Right lobe of liver (tissue), 6 donors: ENCODE results near the gene ENOX2. TPM values are rescaled to one million over a fixed set of nuclear protein-coding genes. Genes with fewer than 3 reads are reported as not detected.

Experiments
- ATAC-seq, 4 donors: fragments of 200-7000 bp; cut with Tn5 transposase; one replicate each; pipeline ENCODE4 v1.9.1; 2020; ENCODE audit warnings: mild to moderate bottlenecking in 4 of 4, moderate library complexity in 4 of 4
- DNase-seq, 3 donors: peaks; one replicate each; pipeline ENCODE4 v3.0.0-alpha.2; 2020
- H3K27ac ChIP-seq, 3 donors: fragments of 200-600 bp; one replicate each; pipeline ENCODE4 v1.8.0; 2022
- H3K27me3 ChIP-seq, 2 donors: fragments of 200-600 bp; one replicate each; pipeline ENCODE4 v1.8.0; 2022
- H3K36me3 ChIP-seq, 4 donors: fragments of 200-600 bp; sonication (generic) in 1 of 4; one replicate each; pipeline versions ENCODE4 v1.5.1 to v1.8.0; 2017 to 2022; ENCODE audit warnings: control low read depth in 1 of 4
- H3K4me1 ChIP-seq, 4 donors: fragments of 200-600 bp; sonication (generic) in 1 of 4; one replicate each; pipeline versions ENCODE4 v1.5.1 to v1.8.0; 2017 to 2022; ENCODE audit warnings: control low read depth in 1 of 4
- H3K4me3 ChIP-seq, 3 donors: fragments of 200-600 bp; one replicate each; pipeline ENCODE4 v1.8.0; 2022
- H3K9me3 ChIP-seq, 4 donors: fragments of 200-600 bp; sonication (generic) in 1 of 4; one replicate each; pipeline versions ENCODE4 v1.5.1 to v1.8.0; 2017 to 2022; ENCODE audit warnings: control low read depth in 1 of 4
- CTCF ChIP-seq, 4 donors: fragments of 200-600 bp in 3 of 4; fragments of 450-650 bp in 1 of 4; IDR thresholded peaks; one replicate each; pipeline versions ENCODE4 v1.5.1 to v1.8.0; 2016 to 2022; ENCODE audit warnings: antibody characterized with exemption in 4 of 4, mild to moderate bottlenecking in 2 of 4
- POLR2A ChIP-seq: fragments of 450-650 bp; IDR thresholded peaks from one replicate; pipeline ENCODE4 v1.6.1; 2017; ENCODE audit warnings: antibody characterized with exemption, mild to moderate bottlenecking
- WGBS: methylation state at CpG from one replicate; pipeline ENCODE4 v1.1.6; 2018; ENCODE audit warnings: low coverage, low lambda C conversion rate; ENCODE audit not compliant: insufficient coverage; ENCODE audit errors: missing lambda C conversion rate; 5-methylcytosine and 5-hydroxymethylcytosine counted together
- intact Hi-C, 2 donors: fragments of 100-400 bp; cut with DNase I; formaldehyde crosslinking; loops; one replicate each; pipeline versions ENCODE4 v1.11.2 to v1.14.1; 2022
- total RNA-seq, 6 experiments: library from RNA; depleted of rRNA in 2 of 6; stranded (reverse); fragments of >200 nt in 2 of 6; fragmentation: NEBNext Ultra II Directional in 3 of 6; extraction: Animal tissue kit (Norgen Biotek cat#: 25700) in 3 of 6; gene quantifications; one replicate each; pipeline versions ENCODE4 v1.1.0 to v1.2.4, GENCODE V29; 2016 to 2023
- donor health status: DM: no; HTN: yes; CAD: no.
- donor health status: DM: no; HTN: no; CAD: no.
- donor health status: DM: no; HTN: no; CAD: no.
- donor health status: DM: no; HTN: yes; CAD: no.
- donor health status: DM: no; HTN: yes; CAD: no.

The ENOX2 gene
- total RNA-seq, 6 experiments from 2014 or later: 6.9 to 14.7 (median 10.8) TPM

GRCh38 chrX:130846746-130847145 is 56.3 kb downstream of the ENOX2 start:
- 55% methylated on average over 2 of the region's 2 CpGs for WGBS
- TF ChIP-seq POLR2A (no peak), CTCF (IDR thresholded peaks at IDR 0.05) (no peak)
- Histone ChIP-seq H3K36me3 (no peaks in the 10 kb centered on the region), H3K27ac (no peak overlapping the region), H3K9me3 (no peaks in the 10 kb centered on the region), H3K4me3 (no peak overlapping the region), H3K27me3 (no peaks in the 10 kb centered on the region), H3K4me1 (no peaks in the 10 kb centered on the region)
- intact Hi-C loops: no loop called here
- DNase-seq: no peak
- no peak for ATAC-seq

GRCh38 chrX:130841776-130842175 is 61.2 kb downstream of the ENOX2 start:
- DNase-seq (no peak), ATAC-seq (no peak)
- Histone ChIP-seq H3K36me3 (no peaks in the 10 kb centered on the region), H3K27ac (no peak overlapping the region), H3K27me3 (no peaks in the 10 kb centered on the region), H3K4me3 (no peak overlapping the region), H3K9me3 (no peaks in the 10 kb centered on the region), H3K4me1 (peaks cover 0 to 1% (median 0%) of the 10 kb centered on the region in 4 donors)
- intact Hi-C loops: no loop called here
- TF ChIP-seq CTCF (IDR thresholded peaks at IDR 0.05) (no peak), POLR2A (no peak)
- WGBS: 64% methylated on average over 3 of the region's 3 CpGs

GRCh38 chrX:130840345-130840744 is 62.7 kb downstream of the ENOX2 start:
- no peak overlapping the region for H3K4me3 ChIP-seq
- peaks cover 0 to 7% (median 0%) of the 10 kb centered on the region in 4 donors for H3K4me1 ChIP-seq
- no peak overlapping the region for H3K27ac ChIP-seq
- no peaks in the 10 kb centered on the region for H3K9me3 ChIP-seq
- DNase-seq (no peak), ATAC-seq (no peak)
- no peak for TF ChIP-seq POLR2A
- TF ChIP-seq CTCF (IDR thresholded peaks at IDR 0.05): no peak
- H3K27me3 ChIP-seq: no peaks in the 10 kb centered on the region
- intact Hi-C loops: no loop called here
- 31% methylated on average over 2 of the region's 2 CpGs for WGBS
- no peaks in the 10 kb centered on the region for H3K36me3 ChIP-seq

- H3K27me3 ChIP-seq: no peaks in the 10 kb centered on the region
- no peaks in the 10 kb centered on the region for H3K9me3 ChIP-seq
- WGBS: 18% methylated on average over 2 of the region's 2 CpGs
- H3K36me3 ChIP-seq: no peaks in the 10 kb centered on the region
- TF ChIP-seq POLR2A (no peak), CTCF (IDR thresholded peaks at IDR 0.05) (no peak)
- H3K27ac ChIP-seq: no peak overlapping the region
- intact Hi-C loops: no loop called here
- no peak overlapping the region for H3K4me3 ChIP-seq
- peaks cover 0 to 17% (median 0%) of the 10 kb centered on the region in 4 donors for H3K4me1 ChIP-seq
- ATAC-seq (peak; percentile 53 to 78 (median 71)), DNase-seq (no peak)
These were observed 66.6 kb downstream of the ENOX2 start for GRCh38 chrX:130836447-130836846.

GRCh38 chrX:130834830-130835229 is 68.2 kb downstream of the ENOX2 start:
- intact Hi-C loops: no loop called here
- ATAC-seq (no peak), DNase-seq (no peak)
- WGBS: 71% methylated on average over 1 of the region's 1 CpG
- no peaks in the 10 kb centered on the region for H3K27me3 ChIP-seq
- no peak overlapping the region for H3K4me3 ChIP-seq
- no peaks in the 10 kb centered on the region for H3K36me3 ChIP-seq
- peaks cover 0 to 22% (median 0%) of the 10 kb centered on the region in 4 donors for H3K4me1 ChIP-seq
- H3K27ac ChIP-seq: no peak overlapping the region
- TF ChIP-seq CTCF (IDR thresholded peaks at IDR 0.05): no peak
- TF ChIP-seq POLR2A: no peak
- no peaks in the 10 kb centered on the region for H3K9me3 ChIP-seq
